ENCODE measurements around the gene GOLGA6D.
"Not testable (repeated sequence)": the region's sequence is repeated elsewhere in the genome, so short reads cannot be mapped to it uniquely, and the experiment has no call there.

The GOLGA6D gene

GRCh38 chr15:75249726-75250125 lies 32.9 kb upstream of the GOLGA6D start:
- no peaks in the 10 kb centered on the region for H3K9me3 ChIP-seq (ENCODE audit: control insufficient read depth, low read length)
- H3K4me1 ChIP-seq (ENCODE audit: control insufficient read depth, insufficient read depth, low read length, poor library complexity, severe bottlenecking) = no peaks in the 10 kb centered on the region
- no CpG with 5 or more reads among the region's 4 CpGs for whole genome bisulfite sequencing, 2 experiments (ENCODE audit: insufficient coverage in 2 of 2)
- no peak overlapping the region for H3K4me3 ChIP-seq (ENCODE audit: extremely low read depth, insufficient read depth, low read length, poor library complexity, severe bottlenecking)
- H3K27ac ChIP-seq (ENCODE audit: low read depth, low read length, severe bottlenecking) = no peak overlapping the region
- no peaks in the 10 kb centered on the region for H3K36me3 ChIP-seq (ENCODE audit: control insufficient read depth, insufficient read depth, low read length)

- H3K27ac ChIP-seq (ENCODE audit: low read depth, low read length, severe bottlenecking); H3K4me3 ChIP-seq (ENCODE audit: extremely low read depth, insufficient read depth, low read length, poor library complexity, severe bottlenecking); H3K9me3 ChIP-seq (ENCODE audit: control insufficient read depth, low read length); H3K4me1 ChIP-seq (ENCODE audit: control insufficient read depth, insufficient read depth, low read length, poor library complexity, severe bottlenecking); H3K36me3 ChIP-seq (ENCODE audit: control insufficient read depth, insufficient read depth, low read length): not testable (repeated sequence)
- WGBS, 2 experiments (ENCODE audit: insufficient coverage in 2 of 2) = 100% methylated on average over 2 of the region's 4 CpGs
Measured at GRCh38 chr15:75251343-75251742, 31.3 kb upstream of the GOLGA6D start.

- not testable (repeated sequence) for H3K27ac ChIP-seq (ENCODE audit: low read depth, low read length, severe bottlenecking); H3K36me3 ChIP-seq (ENCODE audit: control insufficient read depth, insufficient read depth, low read length); H3K4me1 ChIP-seq (ENCODE audit: control insufficient read depth, insufficient read depth, low read length, poor library complexity, severe bottlenecking); H3K9me3 ChIP-seq (ENCODE audit: control insufficient read depth, low read length); H3K4me3 ChIP-seq (ENCODE audit: extremely low read depth, insufficient read depth, low read length, poor library complexity, severe bottlenecking)
- WGBS, 2 experiments (ENCODE audit: insufficient coverage in 2 of 2) = 90 to 94% methylated on average over 2 of the region's 4 CpGs
Measured at GRCh38 chr15:75252285-75252684, 30.4 kb upstream of the GOLGA6D start.

- no CpG with 5 or more reads among the region's 2 CpGs for WGBS, 2 experiments (ENCODE audit: insufficient coverage in 2 of 2)
- not testable (repeated sequence) for H3K9me3 ChIP-seq (ENCODE audit: control insufficient read depth, low read length); H3K27ac ChIP-seq (ENCODE audit: low read depth, low read length, severe bottlenecking); H3K4me3 ChIP-seq (ENCODE audit: extremely low read depth, insufficient read depth, low read length, poor library complexity, severe bottlenecking); H3K4me1 ChIP-seq (ENCODE audit: control insufficient read depth, insufficient read depth, low read length, poor library complexity, severe bottlenecking); H3K36me3 ChIP-seq (ENCODE audit: control insufficient read depth, insufficient read depth, low read length)
Measured at GRCh38 chr15:75258034-75258433, 24.6 kb upstream of the GOLGA6D start, which contains the start of gene GOLGA6C. Gene GOLGA6C (plus strand): TSS chr15:75258334. CDS start chr15:75258599, 265 bp downstream.

- H3K9me3 ChIP-seq (ENCODE audit: control insufficient read depth, low read length); H3K4me1 ChIP-seq (ENCODE audit: control insufficient read depth, insufficient read depth, low read length, poor library complexity, severe bottlenecking); H3K36me3 ChIP-seq (ENCODE audit: control insufficient read depth, insufficient read depth, low read length); H3K27ac ChIP-seq (ENCODE audit: low read depth, low read length, severe bottlenecking); H3K4me3 ChIP-seq (ENCODE audit: extremely low read depth, insufficient read depth, low read length, poor library complexity, severe bottlenecking): not testable (repeated sequence)
- 83 to 87% methylated on average over 1 to 3 of the region's 16 CpGs for WGBS, 2 experiments (ENCODE audit: insufficient coverage in 2 of 2)
Measured at GRCh38 chr15:75258620-75259343, 23.9 kb upstream of the GOLGA6D start.

GRCh38 chr15:75259873-75260272 lies 22.8 kb upstream of the GOLGA6D start:
- H3K4me3 ChIP-seq (ENCODE audit: extremely low read depth, insufficient read depth, low read length, poor library complexity, severe bottlenecking); H3K27ac ChIP-seq (ENCODE audit: low read depth, low read length, severe bottlenecking); H3K9me3 ChIP-seq (ENCODE audit: control insufficient read depth, low read length); H3K36me3 ChIP-seq (ENCODE audit: control insufficient read depth, insufficient read depth, low read length); H3K4me1 ChIP-seq (ENCODE audit: control insufficient read depth, insufficient read depth, low read length, poor library complexity, severe bottlenecking): not testable (repeated sequence)
- WGBS, 2 experiments (ENCODE audit: insufficient coverage in 2 of 2) = no CpG with 5 or more reads among the region's 3 CpGs

GRCh38 chr15:75273751-75274359 lies 8.8 kb upstream of the GOLGA6D start:
- not testable (repeated sequence) for H3K36me3 ChIP-seq (ENCODE audit: control insufficient read depth, insufficient read depth, low read length); H3K4me1 ChIP-seq (ENCODE audit: control insufficient read depth, insufficient read depth, low read length, poor library complexity, severe bottlenecking); H3K4me3 ChIP-seq (ENCODE audit: extremely low read depth, insufficient read depth, low read length, poor library complexity, severe bottlenecking); H3K9me3 ChIP-seq (ENCODE audit: control insufficient read depth, low read length); H3K27ac ChIP-seq (ENCODE audit: low read depth, low read length, severe bottlenecking)
- WGBS, 2 experiments (ENCODE audit: insufficient coverage in 2 of 2) = no CpG with 5 or more reads among the region's 8 CpGs

- not testable (repeated sequence) for H3K4me3 ChIP-seq (ENCODE audit: extremely low read depth, insufficient read depth, low read length, poor library complexity, severe bottlenecking); H3K4me1 ChIP-seq (ENCODE audit: control insufficient read depth, insufficient read depth, low read length, poor library complexity, severe bottlenecking); H3K27ac ChIP-seq (ENCODE audit: low read depth, low read length, severe bottlenecking); H3K9me3 ChIP-seq (ENCODE audit: control insufficient read depth, low read length); H3K36me3 ChIP-seq (ENCODE audit: control insufficient read depth, insufficient read depth, low read length)
- WGBS, 2 experiments (ENCODE audit: insufficient coverage in 2 of 2) = 64 to 85% methylated on average over 2 of the region's 5 CpGs
Measured at GRCh38 chr15:75274509-75275107, 8.0 kb upstream of the GOLGA6D start.

- H3K4me1 ChIP-seq (ENCODE audit: control insufficient read depth, insufficient read depth, low read length, poor library complexity, severe bottlenecking); H3K9me3 ChIP-seq (ENCODE audit: control insufficient read depth, low read length); H3K36me3 ChIP-seq (ENCODE audit: control insufficient read depth, insufficient read depth, low read length); H3K27ac ChIP-seq (ENCODE audit: low read depth, low read length, severe bottlenecking); H3K4me3 ChIP-seq (ENCODE audit: extremely low read depth, insufficient read depth, low read length, poor library complexity, severe bottlenecking): not testable (repeated sequence)
- WGBS, 2 experiments (ENCODE audit: insufficient coverage in 2 of 2) = 69 to 70% methylated on average over 2 of the region's 3 CpGs
Measured at GRCh38 chr15:75275617-75276016, 7.0 kb upstream of the GOLGA6D start.

GRCh38 chr15:75278497-75278896 lies 4.1 kb upstream of the GOLGA6D start:
- H3K4me3 ChIP-seq (ENCODE audit: extremely low read depth, insufficient read depth, low read length, poor library complexity, severe bottlenecking); H3K9me3 ChIP-seq (ENCODE audit: control insufficient read depth, low read length); H3K27ac ChIP-seq (ENCODE audit: low read depth, low read length, severe bottlenecking); H3K36me3 ChIP-seq (ENCODE audit: control insufficient read depth, insufficient read depth, low read length); H3K4me1 ChIP-seq (ENCODE audit: control insufficient read depth, insufficient read depth, low read length, poor library complexity, severe bottlenecking): not testable (repeated sequence)
- no CpG with 5 or more reads among the region's 1 CpG for WGBS, 2 experiments (ENCODE audit: insufficient coverage in 2 of 2)

GRCh38 chr15:75284152-75284551 lies 1.5 kb downstream of the GOLGA6D start:
- not testable (repeated sequence) for H3K4me3 ChIP-seq (ENCODE audit: extremely low read depth, insufficient read depth, low read length, poor library complexity, severe bottlenecking); H3K36me3 ChIP-seq (ENCODE audit: control insufficient read depth, insufficient read depth, low read length); H3K27ac ChIP-seq (ENCODE audit: low read depth, low read length, severe bottlenecking); H3K4me1 ChIP-seq (ENCODE audit: control insufficient read depth, insufficient read depth, low read length, poor library complexity, severe bottlenecking); H3K9me3 ChIP-seq (ENCODE audit: control insufficient read depth, low read length)
- no CpG with 5 or more reads among the region's 3 CpGs for WGBS, 2 experiments (ENCODE audit: insufficient coverage in 2 of 2)
